ENCODE data around the gene CCDC91. TPM values are rescaled to one million over a fixed set of nuclear protein-coding genes. Genes with fewer than 3 reads are reported as not detected.

CCDC91 gene
- total RNA-seq, 1 experiment from 2014 or later = 15.7 TPM

DNA sequence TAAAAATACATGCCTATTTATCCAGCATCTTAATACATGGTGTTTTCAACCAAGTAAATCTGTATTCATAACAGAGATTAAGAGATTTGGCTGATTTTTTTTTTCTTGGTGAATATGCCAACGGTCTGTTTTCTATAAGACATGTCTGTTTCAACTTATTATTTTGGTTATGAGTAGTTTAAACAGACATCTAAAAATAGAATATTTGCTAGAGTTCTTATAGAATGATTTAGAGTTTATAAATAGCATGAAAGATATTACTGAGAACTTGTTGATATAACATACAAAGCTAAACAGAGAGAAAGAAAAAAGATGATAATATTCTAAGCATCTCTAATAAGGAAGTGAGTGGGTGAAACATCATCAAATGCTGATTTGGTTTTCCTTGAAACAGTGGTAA is 199.9 kb downstream of the CCDC91 start:
- ChIA-PET POLR2A (no interaction called here), CTCF (no interaction called here)
- ATAC-seq = no peak
- no peak for DNase-seq (ENCODE audit: low spot score)
- no peak overlapping the region for H3K27ac Mint-ChIP-seq
- H3K27me3 Mint-ChIP-seq (ENCODE audit: low read depth) = peaks cover 15% of the 10 kb centered on the region
- peaks cover 12% of the 10 kb centered on the region for H3K36me3 Mint-ChIP-seq
- TF ChIP-seq ZBTB21 (CRISPR knock-in tag; IDR thresholded peaks at IDR 0.05; ENCODE audit: borderline replicate concordance) (no peak), MXD4 (CRISPR knock-in tag; IDR thresholded peaks at IDR 0.05; ENCODE audit: borderline replicate concordance) (no peak)
- H3K9me3 Mint-ChIP-seq = peaks cover 14% of the 10 kb centered on the region
- peaks cover 38% of the 10 kb centered on the region for H3K4me1 Mint-ChIP-seq
- H3K4me3 Mint-ChIP-seq = no peak overlapping the region

- Mint-ChIP-seq H3K27me3 (ENCODE audit: low read depth) (peaks cover 15% of the 10 kb centered on the region), H3K27ac (no peak overlapping the region), H3K36me3 (peaks cover 12% of the 10 kb centered on the region), H3K4me3 (no peak overlapping the region), H3K4me1 (peaks cover 38% of the 10 kb centered on the region), H3K9me3 (peaks cover 14% of the 10 kb centered on the region)
- no peak for ATAC-seq
- no peak for DNase-seq (ENCODE audit: low spot score)
- no peak for TF ChIP-seq ELF4 (CRISPR knock-in tag; IDR thresholded peaks at IDR 0.05; ENCODE audit: low read depth)
- no peak for TF ChIP-seq FOXJ3 (CRISPR knock-in tag; IDR thresholded peaks at IDR 0.05; ENCODE audit: borderline replicate concordance)
- ChIA-PET CTCF (no interaction called here), POLR2A (no interaction called here)
Measured at GRCh38 chr12:28390761-28391385, 200.6 kb downstream of the CCDC91 start.

DNA sequence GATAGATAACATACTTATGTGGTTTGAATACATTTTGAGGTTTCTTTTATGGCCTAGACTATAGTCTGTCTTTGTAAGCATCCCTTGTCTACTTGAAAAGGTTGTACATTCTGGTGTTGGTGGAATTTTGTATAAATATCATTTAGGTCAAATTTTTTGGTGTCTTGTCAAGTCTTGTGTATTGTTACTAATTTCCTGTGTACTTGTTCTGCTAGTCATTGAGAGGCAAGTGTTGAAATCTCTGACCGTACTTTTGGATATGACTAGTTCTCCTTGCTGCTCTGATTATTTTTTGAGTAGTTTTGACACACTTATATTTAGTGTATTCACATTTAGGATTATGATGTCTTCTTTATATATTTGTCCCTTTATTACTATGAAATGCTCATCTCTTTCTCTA is 219.6 kb downstream of the CCDC91 start:
- Mint-ChIP-seq H3K9me3 (peaks cover 13% of the 10 kb centered on the region), H3K4me3 (no peak overlapping the region), H3K27ac (no peak overlapping the region; the same call in 1 of the 2 replicates), H3K27me3 (ENCODE audit: low read depth) (no peaks in the 10 kb centered on the region), H3K4me1 (peaks cover 12% of the 10 kb centered on the region), H3K36me3 (peaks cover 14% of the 10 kb centered on the region)
- CTCF ChIA-PET = no interaction called here
- no peak for DNase-seq (ENCODE audit: low spot score)
- TF ChIP-seq, protein P1, sequence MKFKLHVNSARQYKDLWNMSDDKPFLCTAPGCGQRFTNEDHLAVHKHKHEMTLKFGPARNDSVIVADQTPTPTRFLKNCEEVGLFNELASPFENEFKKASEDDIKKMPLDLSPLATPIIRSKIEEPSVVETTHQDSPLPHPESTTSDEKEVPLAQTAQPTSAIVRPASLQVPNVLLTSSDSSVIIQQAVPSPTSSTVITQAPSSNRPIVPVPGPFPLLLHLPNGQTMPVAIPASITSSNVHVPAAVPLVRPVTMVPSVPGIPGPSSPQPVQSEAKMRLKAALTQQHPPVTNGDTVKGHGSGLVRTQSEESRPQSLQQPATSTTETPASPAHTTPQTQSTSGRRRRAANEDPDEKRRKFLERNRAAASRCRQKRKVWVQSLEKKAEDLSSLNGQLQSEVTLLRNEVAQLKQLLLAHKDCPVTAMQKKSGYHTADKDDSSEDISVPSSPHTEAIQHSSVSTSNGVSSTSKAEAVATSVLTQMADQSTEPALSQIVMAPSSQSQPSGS (CRISPR knock-in tag; IDR thresholded peaks at IDR 0.05; ENCODE audit: borderline replicate concordance, low read depth) = no peak
- TF ChIP-seq, protein P2, sequence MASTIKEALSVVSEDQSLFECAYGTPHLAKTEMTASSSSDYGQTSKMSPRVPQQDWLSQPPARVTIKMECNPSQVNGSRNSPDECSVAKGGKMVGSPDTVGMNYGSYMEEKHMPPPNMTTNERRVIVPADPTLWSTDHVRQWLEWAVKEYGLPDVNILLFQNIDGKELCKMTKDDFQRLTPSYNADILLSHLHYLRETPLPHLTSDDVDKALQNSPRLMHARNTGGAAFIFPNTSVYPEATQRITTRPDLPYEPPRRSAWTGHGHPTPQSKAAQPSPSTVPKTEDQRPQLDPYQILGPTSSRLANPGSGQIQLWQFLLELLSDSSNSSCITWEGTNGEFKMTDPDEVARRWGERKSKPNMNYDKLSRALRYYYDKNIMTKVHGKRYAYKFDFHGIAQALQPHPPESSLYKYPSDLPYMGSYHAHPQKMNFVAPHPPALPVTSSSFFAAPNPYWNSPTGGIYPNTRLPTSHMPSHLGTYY (CRISPR knock-in tag; IDR thresholded peaks at IDR 0.05) = no peak
- TF ChIP-seq ATF3 (CRISPR knock-in tag; conservative IDR thresholded peaks at IDR 0.05) = no peak
- no peak for TF ChIP-seq SOX15 (CRISPR knock-in tag; IDR thresholded peaks at IDR 0.05)
- no peak for TF ChIP-seq CBFB (CRISPR knock-in tag; IDR thresholded peaks at IDR 0.05; ENCODE audit: low read depth)
- TF ChIP-seq, protein P3, sequence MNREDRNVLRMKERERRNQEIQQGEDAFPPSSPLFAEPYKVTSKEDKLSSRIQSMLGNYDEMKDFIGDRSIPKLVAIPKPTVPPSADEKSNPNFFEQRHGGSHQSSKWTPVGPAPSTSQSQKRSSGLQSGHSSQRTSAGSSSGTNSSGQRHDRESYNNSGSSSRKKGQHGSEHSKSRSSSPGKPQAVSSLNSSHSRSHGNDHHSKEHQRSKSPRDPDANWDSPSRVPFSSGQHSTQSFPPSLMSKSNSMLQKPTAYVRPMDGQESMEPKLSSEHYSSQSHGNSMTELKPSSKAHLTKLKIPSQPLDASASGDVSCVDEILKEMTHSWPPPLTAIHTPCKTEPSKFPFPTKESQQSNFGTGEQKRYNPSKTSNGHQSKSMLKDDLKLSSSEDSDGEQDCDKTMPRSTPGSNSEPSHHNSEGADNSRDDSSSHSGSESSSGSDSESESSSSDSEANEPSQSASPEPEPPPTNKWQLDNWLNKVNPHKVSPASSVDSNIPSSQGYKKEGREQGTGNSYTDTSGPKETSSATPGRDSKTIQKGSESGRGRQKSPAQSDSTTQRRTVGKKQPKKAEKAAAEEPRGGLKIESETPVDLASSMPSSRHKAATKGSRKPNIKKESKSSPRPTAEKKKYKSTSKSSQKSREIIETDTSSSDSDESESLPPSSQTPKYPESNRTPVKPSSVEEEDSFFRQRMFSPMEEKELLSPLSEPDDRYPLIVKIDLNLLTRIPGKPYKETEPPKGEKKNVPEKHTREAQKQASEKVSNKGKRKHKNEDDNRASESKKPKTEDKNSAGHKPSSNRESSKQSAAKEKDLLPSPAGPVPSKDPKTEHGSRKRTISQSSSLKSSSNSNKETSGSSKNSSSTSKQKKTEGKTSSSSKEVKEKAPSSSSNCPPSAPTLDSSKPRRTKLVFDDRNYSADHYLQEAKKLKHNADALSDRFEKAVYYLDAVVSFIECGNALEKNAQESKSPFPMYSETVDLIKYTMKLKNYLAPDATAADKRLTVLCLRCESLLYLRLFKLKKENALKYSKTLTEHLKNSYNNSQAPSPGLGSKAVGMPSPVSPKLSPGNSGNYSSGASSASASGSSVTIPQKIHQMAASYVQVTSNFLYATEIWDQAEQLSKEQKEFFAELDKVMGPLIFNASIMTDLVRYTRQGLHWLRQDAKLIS (CRISPR knock-in tag; IDR thresholded peaks at IDR 0.05; ENCODE audit: borderline replicate concordance) = no peak
- no peak for TF ChIP-seq ZNF263 (CRISPR knock-in tag; IDR thresholded peaks at IDR 0.05; ENCODE audit: low read depth)
- TF ChIP-seq TP53 (CRISPR knock-in tag; IDR thresholded peaks at IDR 0.05) = no peak
- no peak for TF ChIP-seq MAX (CRISPR knock-in tag; IDR thresholded peaks at IDR 0.05)
- TF ChIP-seq EMX1 (CRISPR knock-in tag; IDR thresholded peaks at IDR 0.05) = no peak
- TF ChIP-seq IRF1 (CRISPR knock-in tag; IDR thresholded peaks at IDR 0.05) = no peak
- ATAC-seq = no peak
- POLR2A ChIA-PET = no interaction called here
